Smooth muscle cell (in vitro differentiated cells): ENCODE measurements around the gene ZC3H10. TPM values are rescaled to one million over a fixed set of nuclear protein-coding genes. Genes with fewer than 3 reads are reported as not detected.

ENCODE experiments used
- DNase-seq: peaks from one replicate; lab custom pipeline; 2025; ENCODE audit not compliant: unreplicated experiment; lab: John Stamatoyannopoulos, UW
- H2AFZ ChIP-seq: fragments of 200-600 bp; sonication (generic); 2 replicates; pipeline ENCODE4 v1.6.0; 2016; ENCODE audit warnings: antibody characterized with exemption, low read depth, mild to moderate bottlenecking
- H3F3A ChIP-seq: fragments of 200-600 bp; sonication (generic); 2 replicates; pipeline ENCODE4 v1.6.0; 2017; ENCODE audit warnings: antibody characterized with exemption, low read depth
- H3K27ac ChIP-seq: fragments of 200-600 bp; sonication (generic); 2 replicates; pipeline ENCODE4 v1.5.1; 2016; ENCODE audit warnings: low read depth, mild to moderate bottlenecking
- H3K27me3 ChIP-seq: fragments of 200-600 bp; sonication (generic); 2 replicates; pipeline ENCODE4 v1.6.1; 2016; ENCODE audit warnings: low read depth, mild to moderate bottlenecking
- H3K36me3 ChIP-seq: fragments of 200-600 bp; sonication (generic); 2 replicates; pipeline ENCODE4 v1.5.1; 2016; ENCODE audit warnings: low read depth
- H3K4me1 ChIP-seq: fragments of 200-600 bp; sonication (generic); 2 replicates; pipeline ENCODE4 v1.5.1; 2016; ENCODE audit warnings: low read depth
- H3K4me2 ChIP-seq: fragments of 200-600 bp; sonication (generic); 2 replicates; pipeline ENCODE4 v1.6.0; 2016; ENCODE audit warnings: mild to moderate bottlenecking
- H3K4me3 ChIP-seq: fragments of 200-600 bp; sonication (generic); 2 replicates; pipeline ENCODE4 v1.5.1; 2016; ENCODE audit warnings: mild to moderate bottlenecking
- H3K79me2 ChIP-seq: fragments of 200-600 bp; sonication (generic); 2 replicates; pipeline ENCODE4 v1.6.0; 2016; ENCODE audit warnings: low read depth, mild to moderate bottlenecking
- H3K9ac ChIP-seq: fragments of 200-600 bp; sonication (generic); 2 replicates; pipeline ENCODE4 v1.6.0; 2016; ENCODE audit warnings: low read depth
- H3K9me3 ChIP-seq: fragments of 200-600 bp; sonication (generic); replicated peaks from 2 replicates; pipeline ENCODE4 v1.5.1; 2016; ENCODE audit warnings: low read depth
- H4K20me1 ChIP-seq: fragments of 200-600 bp; sonication (generic); 2 replicates; pipeline ENCODE4 v1.6.0; 2016; ENCODE audit warnings: low read depth
- CTCF ChIP-seq: fragments of 200-600 bp; sonication (generic); IDR thresholded peaks from 2 replicates; pipeline ENCODE4 v1.5.1; 2017; ENCODE audit warnings: borderline replicate concordance, mild to moderate bottlenecking, antibody characterized with exemption; ENCODE audit not compliant: insufficient read depth, poor library complexity, severe bottlenecking
- WGBS: methylation state at CpG from one replicate; pipeline ENCODE4 v1.1.7; 2016; ENCODE audit warnings: low lambda C conversion rate; 5-methylcytosine and 5-hydroxymethylcytosine counted together
- polyA plus RNA-seq: library from polyadenylated mRNA; unstranded; fragments of >200 nt; fragmentation: Nextera tagmentation; extraction: Ambion mirVana; gene quantifications from 2 replicates; pipeline ENCODE4 v1.2.1, GENCODE V29; 2016
- total RNA-seq: library from RNA; depleted of rRNA; stranded (reverse); fragments of >200 nt; gene quantifications from 2 replicates; pipeline ENCODE4 v1.2.3, GENCODE V29; 2014

Gene ZC3H10
- total and polyA plus RNA-seq, 2 experiments from 2014 or later, result 1.9 to 2.8 TPM

DNA sequence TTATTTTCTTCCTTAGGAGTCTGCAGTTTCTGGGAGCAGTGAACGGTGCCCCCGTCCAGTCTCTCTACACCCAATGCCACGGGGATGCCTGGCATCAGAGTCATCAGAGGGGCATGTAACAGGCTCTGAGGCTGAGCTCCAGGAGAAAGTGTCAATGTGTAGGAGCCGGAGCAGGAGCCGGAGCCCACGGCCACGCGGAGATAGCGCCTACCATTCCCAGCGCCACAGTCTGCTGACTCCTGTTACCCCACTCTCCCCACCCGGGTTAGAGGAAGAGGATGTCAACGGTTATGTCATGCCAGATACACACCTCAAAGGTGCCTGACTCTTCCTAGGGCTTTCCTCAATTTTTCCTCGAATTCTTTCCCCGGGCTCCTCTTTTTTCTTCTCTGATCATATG is 17.0 kb upstream of the ZC3H10 start:
- no peak overlapping the region for H3K27ac ChIP-seq
- H3K79me2 ChIP-seq, result peaks cover 16% of the 10 kb centered on the region
- no peak for DNase-seq
- peaks cover 5% of the 10 kb centered on the region for H3K27me3 ChIP-seq
- no peaks in the 10 kb centered on the region for H3K9me3 ChIP-seq
- peaks cover 9% of the 10 kb centered on the region for H4K20me1 ChIP-seq
- H3K36me3 ChIP-seq, result no peaks in the 10 kb centered on the region
- TF ChIP-seq CTCF, result no peak
- H2AFZ ChIP-seq, result no peak overlapping the region
- no peak overlapping the region for H3K9ac ChIP-seq
- H3F3A ChIP-seq, result no peaks in the 10 kb centered on the region
- H3K4me3 ChIP-seq, result no peak overlapping the region
- peaks cover 17% of the 10 kb centered on the region for H3K4me1 ChIP-seq
- WGBS, result 98% methylated on average over 14 of the region's 14 CpGs
- H3K4me2 ChIP-seq, result no peak overlapping the region

GRCh38 chr12:56102683-56103065 is 15.4 kb upstream of the ZC3H10 start:
- Histone ChIP-seq H3K4me3 (no peak overlapping the region), H3K79me2 (peaks cover 26% of the 10 kb centered on the region), H3K4me2 (no peak overlapping the region), H3K27me3 (no peaks in the 10 kb centered on the region), H3K9me3 (no peaks in the 10 kb centered on the region), H2AFZ (no peak overlapping the region), H3K4me1 (peaks cover 18% of the 10 kb centered on the region), H3F3A (no peaks in the 10 kb centered on the region), H4K20me1 (peaks cover 13% of the 10 kb centered on the region), H3K27ac (no peak overlapping the region), H3K9ac (no peak overlapping the region), H3K36me3 (no peaks in the 10 kb centered on the region)
- no peak for TF ChIP-seq CTCF
- no peak for DNase-seq
- WGBS, result 84% methylated on average over 1 of the region's 1 CpG

DNA sequence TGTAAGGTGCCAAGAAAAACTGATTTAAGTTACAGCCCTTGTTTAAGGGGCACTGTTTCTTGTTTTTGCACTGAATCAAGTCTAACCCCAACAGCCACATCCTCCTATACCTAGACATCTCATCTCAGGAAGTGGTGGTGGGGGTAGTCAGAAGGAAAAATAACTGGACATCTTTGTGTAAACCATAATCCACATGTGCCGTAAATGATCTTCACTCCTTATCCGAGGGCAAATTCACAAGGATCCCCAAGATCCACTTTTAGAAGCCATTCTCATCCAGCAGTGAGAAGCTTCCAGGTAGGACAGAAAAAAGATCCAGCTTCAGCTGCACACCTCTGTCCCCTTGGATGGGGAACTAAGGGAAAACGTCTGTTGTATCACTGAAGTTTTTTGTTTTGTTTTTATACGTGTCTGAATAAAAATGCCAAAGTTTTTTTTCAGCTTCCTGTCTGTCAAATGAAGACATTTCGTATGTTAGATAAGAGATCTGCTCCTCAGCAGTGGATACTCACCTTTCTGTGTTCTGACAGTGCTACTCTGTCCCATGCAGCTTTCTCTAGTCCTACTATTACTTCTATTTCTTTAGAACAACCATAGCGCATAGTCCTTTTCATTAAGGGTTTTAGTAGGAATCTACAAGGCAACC is 14.9 kb upstream of the ZC3H10 start:
- H3F3A ChIP-seq, result no peaks in the 10 kb centered on the region
- H3K4me2 ChIP-seq, result peak overlapping the region; percentile 96
- peaks cover 18% of the 10 kb centered on the region for H3K4me1 ChIP-seq
- no peaks in the 10 kb centered on the region for H3K27me3 ChIP-seq
- no peak for TF ChIP-seq CTCF
- H3K79me2 ChIP-seq, result peaks cover 26% of the 10 kb centered on the region
- H4K20me1 ChIP-seq, result peaks cover 13% of the 10 kb centered on the region
- 85% methylated on average over 6 of the region's 6 CpGs for WGBS
- H3K4me3 ChIP-seq, result peak overlapping the region; percentile 90
- peak overlapping the region; percentile 77 for H3K27ac ChIP-seq
- peak overlapping the region; percentile 55 for H3K9ac ChIP-seq
- peaks cover 3% of the 10 kb centered on the region for H3K36me3 ChIP-seq
- no peak for DNase-seq
- H3K9me3 ChIP-seq, result no peaks in the 10 kb centered on the region
- peak overlapping the region; percentile 90 for H2AFZ ChIP-seq

GRCh38 chr12:56103823-56104108 is 14.3 kb upstream of the ZC3H10 start:
- TF ChIP-seq CTCF, result no peak
- 13% methylated on average over 8 of the region's 8 CpGs for WGBS
- peak overlapping the region; percentile 55 for H3K9ac ChIP-seq
- H4K20me1 ChIP-seq, result peaks cover 13% of the 10 kb centered on the region
- peaks cover 18% of the 10 kb centered on the region for H3K4me1 ChIP-seq
- peaks cover 26% of the 10 kb centered on the region for H3K79me2 ChIP-seq
- H2AFZ ChIP-seq, result peak overlapping the region; percentile 90
- H3K27ac ChIP-seq, result peak overlapping the region; percentile 77
- no peak for DNase-seq
- peak overlapping the region; percentile 96 for H3K4me2 ChIP-seq
- H3K9me3 ChIP-seq, result no peaks in the 10 kb centered on the region
- peaks cover 7% of the 10 kb centered on the region for H3K36me3 ChIP-seq
- peak overlapping the region; percentile 90 for H3K4me3 ChIP-seq
- no peaks in the 10 kb centered on the region for H3K27me3 ChIP-seq
- no peaks in the 10 kb centered on the region for H3F3A ChIP-seq
